Epithelial cell of proximal tubule (primary cell): ENCODE measurements around the gene ZNF79. TPM values are rescaled to one million over a fixed set of nuclear protein-coding genes. Genes with fewer than 3 reads are reported as not detected.

Source experiments
- DNase-seq: peaks from one replicate; pipeline ENCODE4 v3.0.0-alpha.2; 2011; ENCODE audit warnings: low read depth
- H3K4me3 ChIP-seq: 2 replicates; pipeline ENCODE4 v1.5.1; 2011; ENCODE audit warnings: low read depth, mild to moderate bottlenecking, low read length
- total RNA-seq: library from RNA; depleted of rRNA; stranded (reverse); fragments of >200 nt; gene quantifications from 2 replicates; pipeline ENCODE4 v1.2.3, GENCODE V29; 2015
- TF ChIP-seq, protein P1 (sequence below): conservative IDR thresholded peaks from 2 replicates; pipeline ENCODE4 v1.5.1; 2012; ENCODE audit warnings: low read depth, mild to moderate bottlenecking, low read length

Gene ZNF79
- total RNA-seq, 1 donor from 2014 or later = 7.4 TPM

DNA sequence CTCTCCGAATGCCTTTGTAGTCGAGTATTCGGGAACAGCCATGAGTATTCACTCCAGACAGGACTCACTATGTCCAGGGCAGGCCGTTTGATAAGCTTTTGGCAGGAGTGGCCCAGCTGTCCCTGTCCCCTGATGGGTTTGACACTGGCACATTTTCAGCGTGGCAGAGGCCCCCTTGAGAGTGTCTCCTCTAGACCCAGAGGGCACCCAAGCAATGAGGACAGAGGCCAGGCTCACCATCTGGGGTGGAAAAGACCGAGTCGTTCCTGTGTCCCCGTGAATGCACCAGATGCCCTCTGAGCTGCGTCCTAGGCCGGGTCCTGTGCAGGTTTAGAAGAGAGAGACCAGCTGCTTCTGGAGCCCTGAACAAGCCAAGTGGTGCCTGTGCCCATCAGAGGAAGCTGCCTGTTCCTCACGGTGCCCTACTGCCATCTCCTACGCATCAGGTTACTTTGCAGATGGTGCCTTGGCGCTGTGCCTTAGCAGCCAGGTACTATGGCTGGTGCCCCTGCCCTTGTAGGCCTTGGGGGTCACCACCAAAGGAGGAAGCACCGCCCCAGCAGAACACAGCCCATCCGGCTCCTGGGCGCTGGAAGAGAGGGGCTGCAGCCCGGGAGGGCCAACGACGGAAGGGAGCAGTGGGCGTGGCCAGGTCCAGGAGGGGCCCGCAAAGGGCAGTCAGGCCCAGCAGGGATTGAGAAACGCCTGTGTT, 69.6 kb downstream of the ZNF79 start:
- TF ChIP-seq, protein P1, sequence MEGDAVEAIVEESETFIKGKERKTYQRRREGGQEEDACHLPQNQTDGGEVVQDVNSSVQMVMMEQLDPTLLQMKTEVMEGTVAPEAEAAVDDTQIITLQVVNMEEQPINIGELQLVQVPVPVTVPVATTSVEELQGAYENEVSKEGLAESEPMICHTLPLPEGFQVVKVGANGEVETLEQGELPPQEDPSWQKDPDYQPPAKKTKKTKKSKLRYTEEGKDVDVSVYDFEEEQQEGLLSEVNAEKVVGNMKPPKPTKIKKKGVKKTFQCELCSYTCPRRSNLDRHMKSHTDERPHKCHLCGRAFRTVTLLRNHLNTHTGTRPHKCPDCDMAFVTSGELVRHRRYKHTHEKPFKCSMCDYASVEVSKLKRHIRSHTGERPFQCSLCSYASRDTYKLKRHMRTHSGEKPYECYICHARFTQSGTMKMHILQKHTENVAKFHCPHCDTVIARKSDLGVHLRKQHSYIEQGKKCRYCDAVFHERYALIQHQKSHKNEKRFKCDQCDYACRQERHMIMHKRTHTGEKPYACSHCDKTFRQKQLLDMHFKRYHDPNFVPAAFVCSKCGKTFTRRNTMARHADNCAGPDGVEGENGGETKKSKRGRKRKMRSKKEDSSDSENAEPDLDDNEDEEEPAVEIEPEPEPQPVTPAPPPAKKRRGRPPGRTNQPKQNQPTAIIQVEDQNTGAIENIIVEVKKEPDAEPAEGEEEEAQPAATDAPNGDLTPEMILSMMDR = no peak
- H3K4me3 ChIP-seq = no peak overlapping the region

DNA sequence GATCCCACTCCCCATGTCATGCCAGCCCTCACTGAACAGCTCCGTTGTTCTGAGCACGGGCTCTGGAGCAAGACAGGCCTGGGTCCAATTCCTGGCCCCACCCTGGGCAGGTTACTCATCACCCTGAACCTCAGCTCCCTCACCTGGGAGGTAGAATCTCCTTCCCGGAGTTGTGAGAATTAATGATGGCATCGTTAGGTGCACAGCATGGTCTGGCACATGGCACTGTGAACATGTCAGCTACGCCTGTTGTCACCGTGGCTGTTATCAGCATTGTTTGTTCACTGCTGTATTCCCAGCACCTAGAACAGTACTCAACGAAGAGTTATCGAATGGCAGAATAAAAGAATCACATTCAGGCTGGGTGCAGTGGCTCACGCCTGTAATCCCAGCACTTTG, 70.1 kb downstream of the ZNF79 start:
- TF ChIP-seq, protein P1 = no peak
- no peak overlapping the region for H3K4me3 ChIP-seq
- no peak for DNase-seq

More for the DNA sequence above, 69.6 kb downstream of the ZNF79 start:
- DNase-seq = no peak

Other genes starting within 250 kb of the ZNF79 start
- 2.2 and 10.4 TPM in 2 replicates for gene GARNL3, start 159.6 kb upstream of the ZNF79 start, total RNA-seq
- 14.8 and 18.2 TPM in 2 replicates for gene SLC2A8, start 27.2 kb upstream of the ZNF79 start, total RNA-seq
- 3,182 and 3,187 TPM in 2 replicates for gene RPL12, start 27.0 kb downstream of the ZNF79 start, total RNA-seq
- 14.5 and 17.1 TPM in 2 replicates for gene LRSAM1, start 27.1 kb downstream of the ZNF79 start, total RNA-seq
- 12.4 and 14.6 TPM in 2 replicates for gene STXBP1, start 187.9 kb downstream of the ZNF79 start, total RNA-seq